ENCODE results near the gene AURKA. TPM values are rescaled to one million over a fixed set of nuclear protein-coding genes. Genes with fewer than 3 reads are reported as not detected.
"Not testable (repeated sequence)": the region's sequence is repeated elsewhere in the genome, so short reads cannot be mapped to it uniquely, and the experiment has no call there.

AURKA gene
- total and polyA plus RNA-seq, 2 of the 8 experiments (the other 6 are each of a cell fraction or from before 2014, with no cell fraction given), result 45.8 to 84.8 TPM

DNA sequence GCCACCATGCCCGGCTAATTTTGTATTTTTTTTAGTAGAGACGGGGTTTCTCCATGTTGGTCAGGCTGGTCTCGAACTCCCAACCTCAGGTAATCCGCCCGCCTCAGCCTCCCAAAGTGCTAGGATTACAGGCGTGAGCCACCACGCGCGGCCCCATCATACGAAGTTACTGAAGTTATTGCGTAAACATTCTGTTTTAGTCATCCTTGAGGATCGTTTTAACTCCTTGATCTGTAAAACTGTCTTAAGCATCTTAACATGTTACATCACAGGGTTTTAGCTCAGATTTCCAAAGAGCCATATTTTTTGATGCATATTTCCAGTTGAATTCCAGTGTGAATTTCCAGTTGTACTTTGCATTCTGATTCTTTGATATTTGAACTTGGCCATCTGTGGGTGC, 13.3 kb upstream of the AURKA start:
- H2AFZ ChIP-seq (ENCODE audit: low read length); H2AK5ac ChIP-seq (ENCODE audit: low read depth, low read length); H3K4ac ChIP-seq (replicated peaks; ENCODE audit: insufficient read length, low read depth, low read length); H3K4me2 ChIP-seq (ENCODE audit: insufficient read depth in 1 of 2, low read depth in 2 of 2, low read length in 2 of 2); H2BK12ac ChIP-seq (ENCODE audit: low read depth, low read length); H2BK15ac ChIP-seq (ENCODE audit: low read length); H3K23me2 ChIP-seq (ENCODE audit: low read depth, low read length); H3K4me1 ChIP-seq (replicated peaks in 1 of 4; ENCODE audit: control insufficient read depth in 3 of 4, insufficient read depth in 4 of 4, low read length in 3 of 4); H3K9ac ChIP-seq (replicated peaks in 1 of 4; ENCODE audit: extremely low read depth in 1 of 4, low read depth in 3 of 4, low read length in 3 of 4); H2BK120ac ChIP-seq (replicated peaks; ENCODE audit: low read depth, low read length); H4K20me1 ChIP-seq (replicated peaks in 1 of 2; ENCODE audit: control insufficient read depth in 1 of 2, insufficient read depth in 2 of 2, low read length in 2 of 2); H3K18ac ChIP-seq (ENCODE audit: extremely low read depth, low read length); H3K14ac ChIP-seq (ENCODE audit: insufficient read length); H3K23ac ChIP-seq (ENCODE audit: insufficient read length); H3K9me3 ChIP-seq (ENCODE audit: insufficient read depth in 2 of 2, low read depth in 1 of 2, low read length in 1 of 2); H2BK5ac ChIP-seq (ENCODE audit: low read depth, low read length); CTCF ChIA-PET (ENCODE audit: partially characterized antibody); FAIRE-seq; H3K4me3 ChIP-seq (ENCODE audit: extremely low read depth in 1 of 4, insufficient read depth in 2 of 4, low read depth in 3 of 4, low read length in 4 of 4); H4K5ac ChIP-seq (ENCODE audit: insufficient read length, low read depth, low read length); DNase-seq (ENCODE audit: low read depth in 1 of 2, low spot score in 2 of 2); H4K8ac ChIP-seq (ENCODE audit: extremely low read depth, insufficient read depth, low read length); H3K27ac ChIP-seq (ENCODE audit: low read depth, low read length); H3K27me3 ChIP-seq (replicated peaks in 1 of 4; ENCODE audit: control insufficient read depth in 3 of 4, extremely low read depth in 1 of 4, insufficient read depth in 3 of 4, low read length in 3 of 4); H4K91ac ChIP-seq (replicated peaks; ENCODE audit: insufficient read length, low read length); H2BK20ac ChIP-seq (ENCODE audit: low read length); H3K56ac ChIP-seq (replicated peaks; ENCODE audit: insufficient read length, low read depth, low read length); H3K79me1 ChIP-seq (ENCODE audit: low read depth, low read length): not testable (repeated sequence)
- H3K79me2 ChIP-seq (ENCODE audit: control insufficient read depth in 1 of 2, insufficient read depth in 2 of 2, low read length in 2 of 2), result peaks cover 0 to 19% of the 10 kb centered on the region in 2 experiments; a peak in 2 of 4 replicates
- POLR2A ChIA-PET (ENCODE audit: partially characterized antibody), result interaction anchor here (2.0 kb wide), 1 partner anchor 14 kb away, joined by 6 read pairs; no protein-coding TSS in a partner anchor
- peaks cover 16 to 66% (median 49%) of the 10 kb centered on the region in 4 experiments for H3K36me3 ChIP-seq (ENCODE audit: control insufficient read depth in 2 of 4, insufficient read depth in 4 of 4, low read length in 3 of 4)
- 96% methylated on average over 12 of the region's 12 CpGs; no CpG with 5 or more reads in 1 of the 2 experiments for WGBS, 2 experiments (ENCODE audit: extremely low coverage in 1 of 2, insufficient coverage in 1 of 2, insufficient read length in 1 of 2, insufficient replicate concordance in 2 of 2, low coverage in 1 of 2, low lambda C conversion rate in 2 of 2, missing lambda C conversion rate in 1 of 2)

Data from H1 (cell line).